Astrocyte (in vitro differentiated cells and primary cell): Measurements from ENCODE around the gene ATP11C. TPM values are rescaled to one million over a fixed set of nuclear protein-coding genes. Genes with fewer than 3 reads are reported as not detected.

Source experiments
- DNase-seq: peaks from one replicate; pipeline ENCODE4 v3.0.0-alpha.2; 2010; ENCODE audit warnings: low read depth
- FAIRE-seq: peaks from 2 replicates; lab custom pipeline; 2011; peaks lifted over from hg19 to GRCh38; lab: Jason Lieb, UNC
- H2AFZ ChIP-seq: 2 replicates; pipeline ENCODE4 v1.6.0; 2012; ENCODE audit warnings: low read depth, low read length, inconsistent platforms
- H3K27ac ChIP-seq: 2 replicates; pipeline ENCODE4 v1.5.1; 2011; ENCODE audit warnings: low read depth, low read length, inconsistent platforms
- H3K27me3 ChIP-seq: 2 replicates; pipeline ENCODE4 v1.6.0; 2011; ENCODE audit warnings: low read length, inconsistent platforms; ENCODE audit not compliant: insufficient read depth
- H3K36me3 ChIP-seq: 2 replicates; pipeline ENCODE4 v1.5.1; 2011; ENCODE audit warnings: low read length, inconsistent platforms; ENCODE audit not compliant: insufficient read depth
- H3K4me1 ChIP-seq: 2 replicates; pipeline ENCODE4 v1.5.1; 2011; ENCODE audit warnings: low read length, inconsistent platforms; ENCODE audit not compliant: insufficient read depth
- H3K4me2 ChIP-seq: 2 replicates; pipeline ENCODE4 v1.6.0; 2012; ENCODE audit warnings: low read length, inconsistent platforms
- H3K4me3 ChIP-seq: 2 replicates; pipeline ENCODE4 v1.5.1; 2011; ENCODE audit warnings: low read depth, mild to moderate bottlenecking, low read length, inconsistent platforms; ENCODE audit not compliant: insufficient read depth
- H3K79me2 ChIP-seq: 2 replicates; pipeline ENCODE4 v1.6.0; 2012; ENCODE audit warnings: mild to moderate bottlenecking, low read length, inconsistent platforms; ENCODE audit not compliant: insufficient read depth
- H3K9ac ChIP-seq: 2 replicates; pipeline ENCODE4 v1.6.0; 2012; ENCODE audit warnings: mild to moderate bottlenecking, low read length, inconsistent platforms
- H3K9me3 ChIP-seq: 2 replicates; pipeline ENCODE4 v1.5.1; 2012; ENCODE audit warnings: low read depth, mild to moderate bottlenecking, low read length, inconsistent platforms; ENCODE audit not compliant: insufficient read depth
- H4K20me1 ChIP-seq: 2 replicates; pipeline ENCODE4 v1.6.0; 2012; ENCODE audit warnings: low read length, inconsistent platforms; ENCODE audit not compliant: insufficient read depth
- H3K27ac Mint-ChIP-seq: one replicate; pipeline ENCODE4 v1.8.0; 2021; ENCODE audit warnings: mild to moderate bottlenecking, mixed read lengths; ENCODE audit not compliant: unreplicated experiment
- H3K27me3 Mint-ChIP-seq: one replicate; pipeline ENCODE4 v1.8.0; 2021; ENCODE audit warnings: low read depth, mixed read lengths; ENCODE audit not compliant: unreplicated experiment
- H3K36me3 Mint-ChIP-seq: one replicate; pipeline ENCODE4 v1.8.0; 2021; ENCODE audit warnings: low read depth, mixed read lengths; ENCODE audit not compliant: unreplicated experiment
- H3K4me1 Mint-ChIP-seq: one replicate; pipeline ENCODE4 v1.8.0; 2021; ENCODE audit warnings: low read depth, mixed read lengths; ENCODE audit not compliant: unreplicated experiment
- H3K4me3 Mint-ChIP-seq: one replicate; pipeline ENCODE4 v1.8.0; 2021; ENCODE audit warnings: mild to moderate bottlenecking, moderate library complexity, mixed read lengths; ENCODE audit not compliant: unreplicated experiment
- H3K9me3 Mint-ChIP-seq: one replicate; pipeline ENCODE4 v1.8.0; 2021; ENCODE audit warnings: mild to moderate bottlenecking, mixed read lengths; ENCODE audit not compliant: unreplicated experiment
- EZH2 ChIP-seq: IDR thresholded peaks from 2 replicates; pipeline ENCODE4 v1.6.1; 2012; ENCODE audit warnings: mild to moderate bottlenecking, low read length, inconsistent platforms; ENCODE audit not compliant: insufficient read depth
- total RNA-seq: library from RNA; stranded (reverse); gene quantifications from 2 replicates; pipeline ENCODE4 v1.2.1, GENCODE V29; 2021
- TF ChIP-seq, protein P1 (sequence below): IDR thresholded peaks from 2 replicates; pipeline ENCODE4 v1.5.1; 2011; ENCODE audit warnings: low read depth, mild to moderate bottlenecking, inconsistent platforms, low read length, moderate library complexity; ENCODE audit not compliant: insufficient read depth

The ATP11C gene
- total RNA-seq, 1 donor from 2014 or later: 24.6 TPM

DNA sequence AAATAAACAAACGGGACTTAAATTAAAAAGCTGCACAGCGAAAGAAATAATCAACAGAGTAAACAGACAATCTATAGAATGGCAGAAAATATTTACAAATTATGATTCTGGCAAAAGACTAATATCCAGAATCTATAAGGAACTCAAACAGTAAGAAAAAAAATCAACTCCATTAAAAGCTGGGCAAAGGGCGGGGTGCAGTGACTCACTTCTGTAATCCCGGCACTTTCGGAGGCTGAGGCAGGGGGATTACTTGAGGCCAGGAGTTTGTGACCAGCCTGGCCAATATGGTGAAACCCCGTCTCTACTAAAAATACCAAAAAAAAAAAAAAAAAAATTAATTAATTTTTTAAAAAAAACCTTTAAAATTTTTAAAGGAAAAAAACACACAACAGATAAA is 109.0 kb downstream of the ATP11C start:
- Histone ChIP-seq H3K4me1 (peaks cover 17% of the 10 kb centered on the region), H3K27ac (peak overlapping the region; percentile 47), H3K9me3 (no peaks in the 10 kb centered on the region), H3K4me2 (peak overlapping the region; percentile 72), H2AFZ (no peak overlapping the region), H3K4me3 (no peak overlapping the region), H3K9ac (no peak overlapping the region), H4K20me1 (no peaks in the 10 kb centered on the region), H3K79me2 (peaks cover 9% of the 10 kb centered on the region), H3K27me3 (no peaks in the 10 kb centered on the region), H3K36me3 (no peaks in the 10 kb centered on the region)
- no peak overlapping the region for H3K4me3 Mint-ChIP-seq
- H3K36me3 Mint-ChIP-seq: no peaks in the 10 kb centered on the region
- peak; percentile 29 for DNase-seq
- H3K27ac Mint-ChIP-seq: no peak overlapping the region
- no peaks in the 10 kb centered on the region for H3K9me3 Mint-ChIP-seq
- H3K4me1 Mint-ChIP-seq: peaks cover 2% of the 10 kb centered on the region
- FAIRE-seq: no peak
- no peaks in the 10 kb centered on the region for H3K27me3 Mint-ChIP-seq
- TF ChIP-seq EZH2: no peak
- TF ChIP-seq, protein P1, sequence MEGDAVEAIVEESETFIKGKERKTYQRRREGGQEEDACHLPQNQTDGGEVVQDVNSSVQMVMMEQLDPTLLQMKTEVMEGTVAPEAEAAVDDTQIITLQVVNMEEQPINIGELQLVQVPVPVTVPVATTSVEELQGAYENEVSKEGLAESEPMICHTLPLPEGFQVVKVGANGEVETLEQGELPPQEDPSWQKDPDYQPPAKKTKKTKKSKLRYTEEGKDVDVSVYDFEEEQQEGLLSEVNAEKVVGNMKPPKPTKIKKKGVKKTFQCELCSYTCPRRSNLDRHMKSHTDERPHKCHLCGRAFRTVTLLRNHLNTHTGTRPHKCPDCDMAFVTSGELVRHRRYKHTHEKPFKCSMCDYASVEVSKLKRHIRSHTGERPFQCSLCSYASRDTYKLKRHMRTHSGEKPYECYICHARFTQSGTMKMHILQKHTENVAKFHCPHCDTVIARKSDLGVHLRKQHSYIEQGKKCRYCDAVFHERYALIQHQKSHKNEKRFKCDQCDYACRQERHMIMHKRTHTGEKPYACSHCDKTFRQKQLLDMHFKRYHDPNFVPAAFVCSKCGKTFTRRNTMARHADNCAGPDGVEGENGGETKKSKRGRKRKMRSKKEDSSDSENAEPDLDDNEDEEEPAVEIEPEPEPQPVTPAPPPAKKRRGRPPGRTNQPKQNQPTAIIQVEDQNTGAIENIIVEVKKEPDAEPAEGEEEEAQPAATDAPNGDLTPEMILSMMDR: no peak

GRCh38 chrX:139820358-139820984 is 112.4 kb downstream of the ATP11C start:
- Mint-ChIP-seq H3K27me3 (no peaks in the 10 kb centered on the region), H3K9me3 (no peaks in the 10 kb centered on the region), H3K4me3 (no peak overlapping the region), H3K4me1 (no peaks in the 10 kb centered on the region), H3K27ac (no peak overlapping the region), H3K36me3 (no peaks in the 10 kb centered on the region)
- DNase-seq: no peak
- Histone ChIP-seq H2AFZ (no peak overlapping the region), H3K4me3 (no peak overlapping the region), H3K9me3 (no peaks in the 10 kb centered on the region), H3K27me3 (no peaks in the 10 kb centered on the region), H3K79me2 (no peaks in the 10 kb centered on the region), H3K27ac (no peak overlapping the region), H3K4me1 (peaks cover under 1% of the 10 kb centered on the region), H3K9ac (no peak overlapping the region), H3K36me3 (no peaks in the 10 kb centered on the region), H3K4me2 (no peak overlapping the region), H4K20me1 (no peaks in the 10 kb centered on the region)
- peak; percentile 17 for FAIRE-seq
- no peak for TF ChIP-seq EZH2
- TF ChIP-seq, protein P1: no peak

DNA sequence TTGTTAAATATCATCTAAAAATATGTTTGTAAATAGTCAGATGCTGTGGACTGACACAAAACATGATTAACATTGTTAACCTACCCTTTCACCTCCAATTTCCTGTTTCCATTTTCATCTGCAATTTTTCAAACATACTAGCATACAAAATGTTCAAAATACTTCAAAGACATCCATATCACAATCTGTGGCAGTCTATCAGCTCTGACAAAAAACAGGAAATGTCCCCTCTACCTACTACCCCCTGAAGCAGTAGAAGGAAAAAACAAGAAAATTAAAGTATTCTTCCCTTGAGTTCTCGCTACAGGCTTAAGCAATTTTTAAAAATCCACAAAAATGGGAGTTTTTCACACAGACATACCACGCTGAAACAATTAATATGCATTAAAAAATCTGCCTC is 116.6 kb downstream of the ATP11C start:
- no peak overlapping the region for H3K4me3 Mint-ChIP-seq
- no peaks in the 10 kb centered on the region for H3K36me3 Mint-ChIP-seq
- DNase-seq (no peak), FAIRE-seq (no peak)
- H3K36me3 ChIP-seq: no peaks in the 10 kb centered on the region
- no peaks in the 10 kb centered on the region for H3K4me1 Mint-ChIP-seq
- H3K27ac ChIP-seq: no peak overlapping the region
- no peaks in the 10 kb centered on the region for H3K4me1 ChIP-seq
- H2AFZ ChIP-seq: no peak overlapping the region
- H3K9me3 Mint-ChIP-seq: no peaks in the 10 kb centered on the region
- no peak overlapping the region for H3K4me2 ChIP-seq
- H3K4me3 ChIP-seq: no peak overlapping the region
- H3K27me3 ChIP-seq: no peaks in the 10 kb centered on the region
- H3K9ac ChIP-seq: no peak overlapping the region
- no peak overlapping the region for H3K27ac Mint-ChIP-seq
- TF ChIP-seq, protein P1: no peak
- TF ChIP-seq EZH2: no peak
- no peaks in the 10 kb centered on the region for H3K27me3 Mint-ChIP-seq
- H3K9me3 ChIP-seq: no peaks in the 10 kb centered on the region
- H3K79me2 ChIP-seq: no peaks in the 10 kb centered on the region
- H4K20me1 ChIP-seq: no peaks in the 10 kb centered on the region
